Neutrophil (primary cell): Measurements from ENCODE around the gene HOXB7.

Source experiments
- H3K27ac ChIP-seq: fragments of 200-600 bp; sonication (generic); 2 replicates; pipeline ENCODE4 v1.5.1; 2016; ENCODE audit warnings: mild to moderate bottlenecking, moderate library complexity
- H3K27me3 ChIP-seq: fragments of 200-600 bp; sonication (generic); 2 replicates; pipeline ENCODE4 v1.6.0; 2016; ENCODE audit warnings: mild to moderate bottlenecking
- H3K36me3 ChIP-seq: fragments of 200-600 bp; sonication (generic); 2 replicates; pipeline ENCODE4 v1.5.1; 2017
- H3K4me1 ChIP-seq, 2 experiments: fragments of 200-600 bp in 1 of 2; sonication (generic) in 1 of 2; 1 replicate in 1 of 2; 2 replicates in 1 of 2; pipeline versions ENCODE4 v1.5.1 to v1.6.1; 2013 to 2016; ENCODE audit warnings: low read depth in 1 of 2, low read length in 1 of 2, mild to moderate bottlenecking in 1 of 2, moderate library complexity in 1 of 2; ENCODE audit not compliant: control insufficient read depth in 1 of 2, insufficient read depth in 1 of 2
- H3K4me3 ChIP-seq, 2 experiments: fragments of 200-600 bp in 1 of 2; sonication (generic) in 1 of 2; 1 replicate in 1 of 2; 2 replicates in 1 of 2; pipeline ENCODE4 v1.5.1; 2013 to 2016; ENCODE audit warnings: low read depth in 1 of 2, low read length in 1 of 2, mild to moderate bottlenecking in 1 of 2, moderate library complexity in 1 of 2
- H3K9me3 ChIP-seq: fragments of 200-600 bp; sonication (generic); 2 replicates; pipeline ENCODE4 v1.5.1; 2016
- CTCF ChIP-seq: fragments of 200-600 bp; sonication (generic); IDR thresholded peaks from 2 replicates; pipeline ENCODE4 v1.5.1; 2016; ENCODE audit warnings: antibody characterized with exemption

The HOXB7 gene

DNA sequence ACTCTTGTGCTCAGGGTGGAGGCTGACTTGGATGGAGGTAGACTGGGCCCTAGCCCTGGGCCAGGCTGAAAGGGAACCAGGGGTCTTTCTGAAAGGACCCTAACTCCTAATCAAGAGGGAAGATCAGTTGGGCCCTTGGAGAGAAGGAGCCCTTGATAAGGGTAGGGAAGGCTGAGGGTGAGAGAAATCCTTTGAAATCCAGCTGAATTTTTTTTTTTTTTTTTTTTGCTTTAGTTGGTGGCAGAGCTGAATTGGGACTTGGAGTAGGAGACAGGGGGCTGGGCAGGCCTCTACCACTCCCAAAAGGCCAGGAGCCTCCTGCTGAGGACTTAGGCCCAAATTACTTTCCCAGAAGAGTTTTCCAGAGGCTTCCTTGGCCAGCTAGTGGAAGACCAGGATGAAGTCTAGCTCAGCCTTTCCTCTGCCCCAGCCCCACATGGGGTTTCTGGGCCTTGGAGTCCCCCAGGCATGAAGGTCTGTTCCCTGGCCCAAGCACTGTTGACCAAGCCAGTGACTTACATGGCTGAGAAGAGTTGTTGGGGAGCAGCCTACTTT, 20.1 kb downstream of the HOXB7 start:
- Histone ChIP-seq H3K36me3 (no peaks in the 10 kb centered on the region), H3K9me3 (no peaks in the 10 kb centered on the region), H3K4me1 (peaks cover 12 to 21% of the 10 kb centered on the region in 2 experiments), H3K27me3 (peaks cover 100% of the 10 kb centered on the region), H3K27ac (no peak overlapping the region), H3K4me3 (no peak overlapping the region)
- TF ChIP-seq CTCF: no peak

- Histone ChIP-seq H3K36me3 (no peaks in the 10 kb centered on the region), H3K9me3 (no peaks in the 10 kb centered on the region), H3K27ac (no peak within 1 kb of the TSS), H3K4me3 (no peak within 1 kb of the TSS), H3K27me3 (peaks cover 100% of the 10 kb centered on the region), H3K4me1 (peaks cover 19 to 26% of the 10 kb centered on the region in 2 experiments)
- no peak for TF ChIP-seq CTCF
Observed at GRCh38 chr17:48589831-48590606, 20.8 kb downstream of the HOXB7 start, which contains the start of gene HOXB3. HOXB3 (minus strand) TSS chr17:48590241; CDS start chr17:48552474, 37,767 bp downstream.

GRCh38 chr17:48589060-48589830, 21.6 kb downstream of the HOXB7 start:
- no peak overlapping the region for H3K4me3 ChIP-seq
- no peak for TF ChIP-seq CTCF
- H3K4me1 ChIP-seq: peaks cover 21 to 30% of the 10 kb centered on the region in 2 experiments
- H3K36me3 ChIP-seq: no peaks in the 10 kb centered on the region
- H3K9me3 ChIP-seq: no peaks in the 10 kb centered on the region
- peaks cover 100% of the 10 kb centered on the region for H3K27me3 ChIP-seq
- no peak overlapping the region for H3K27ac ChIP-seq

- no peak for TF ChIP-seq CTCF
- no peaks in the 10 kb centered on the region for H3K36me3 ChIP-seq
- no peak overlapping the region for H3K4me3 ChIP-seq
- peaks cover 18 to 28% of the 10 kb centered on the region in 2 experiments for H3K4me1 ChIP-seq
- H3K27me3 ChIP-seq: peaks cover 100% of the 10 kb centered on the region
- no peak overlapping the region for H3K27ac ChIP-seq
- no peaks in the 10 kb centered on the region for H3K9me3 ChIP-seq
Observed at GRCh38 chr17:48588528-48588927, 22.3 kb downstream of the HOXB7 start.

DNA sequence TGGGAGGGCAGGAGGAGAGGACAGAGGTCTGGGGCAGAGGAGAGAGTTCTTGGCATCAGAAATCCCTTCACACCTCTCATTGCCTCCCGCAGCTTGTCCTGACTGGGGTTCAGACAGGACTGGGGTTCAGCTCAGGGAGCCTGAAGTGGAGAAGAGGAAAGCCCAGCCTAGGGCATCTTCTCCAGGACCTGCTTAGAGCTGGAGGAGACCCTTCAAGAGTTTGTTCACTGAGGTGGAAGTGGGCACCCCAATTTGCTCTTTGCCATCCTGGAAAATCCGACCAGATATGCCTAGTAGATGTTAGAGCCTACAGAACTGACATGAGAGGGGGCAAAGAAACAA, 22.8 kb downstream of the HOXB7 start:
- Histone ChIP-seq H3K4me1 (peaks cover 18 to 24% of the 10 kb centered on the region in 2 experiments), H3K4me3 (no peak overlapping the region), H3K27ac (no peak overlapping the region), H3K9me3 (no peaks in the 10 kb centered on the region), H3K27me3 (peaks cover 100% of the 10 kb centered on the region), H3K36me3 (no peaks in the 10 kb centered on the region)
- no peak for TF ChIP-seq CTCF
